Fibroblast of lung (primary cell): Measurements from ENCODE around the gene MRPS34. TPM values are rescaled to one million over a fixed set of nuclear protein-coding genes. Genes with fewer than 3 reads are reported as not detected.

Source experiments
- DNase-seq, 2 donors: peaks; one replicate each; pipeline versions ENCODE4 v3.0.0 to v3.0.0-alpha.2; 2010; ENCODE audit warnings: low read depth in 2 of 2
- H2AFZ ChIP-seq: 2 replicates; pipeline ENCODE4 v1.5.1; 2012; ENCODE audit warnings: low read length, control low read depth, inconsistent platforms
- H3K27ac ChIP-seq: 2 replicates; pipeline ENCODE4 v1.5.1; 2011; ENCODE audit warnings: low read length, control low read depth; ENCODE audit not compliant: insufficient read depth
- H3K27me3 ChIP-seq: 2 replicates; pipeline ENCODE4 v1.5.1; 2011; ENCODE audit warnings: mild to moderate bottlenecking, low read length; ENCODE audit not compliant: control insufficient read depth, insufficient read depth
- H3K36me3 ChIP-seq: 2 replicates; pipeline ENCODE4 v1.5.1; 2011; ENCODE audit warnings: low read length; ENCODE audit not compliant: control insufficient read depth, insufficient read depth
- H3K4me1 ChIP-seq: 2 replicates; pipeline ENCODE4 v1.5.1; 2011; ENCODE audit warnings: low read length; ENCODE audit not compliant: control insufficient read depth, insufficient read depth; ENCODE audit errors: extremely low read depth
- H3K4me2 ChIP-seq: 2 replicates; pipeline ENCODE4 v1.5.1; 2011; ENCODE audit warnings: low read length, control low read depth; ENCODE audit not compliant: insufficient read depth; ENCODE audit errors: extremely low read depth
- H3K4me3 ChIP-seq, 4 experiments: fragments of 200-600 bp in 1 of 4; sonication (generic) in 1 of 4; replicated peaks in 1 of 4; 2 replicates each; pipeline ENCODE4 v1.5.1; 2011 to 2016; ENCODE audit warnings: low read length in 4 of 4, low read depth in 3 of 4, mild to moderate bottlenecking in 3 of 4, control low read depth in 2 of 4, inconsistent platforms in 1 of 4, mixed read lengths in 1 of 4; ENCODE audit not compliant: insufficient read depth in 1 of 4; ENCODE audit errors: control extremely low read depth in 1 of 4
- H3K79me2 ChIP-seq: 2 replicates; pipeline ENCODE4 v1.5.1; 2012; ENCODE audit warnings: mild to moderate bottlenecking, low read length, inconsistent platforms; ENCODE audit not compliant: control insufficient read depth, insufficient read depth
- H3K9ac ChIP-seq: 2 replicates; pipeline ENCODE4 v1.5.1; 2011; ENCODE audit warnings: mild to moderate bottlenecking, low read length, control low read depth; ENCODE audit not compliant: insufficient read depth
- H3K9me3 ChIP-seq: 2 replicates; pipeline ENCODE4 v1.5.1; 2012; ENCODE audit warnings: low read depth, low read length; ENCODE audit not compliant: control insufficient read depth, insufficient read depth
- H4K20me1 ChIP-seq: 2 replicates; pipeline ENCODE4 v1.5.1; 2011; ENCODE audit warnings: low read length; ENCODE audit not compliant: control insufficient read depth, insufficient read depth; ENCODE audit errors: extremely low read depth
- CTCF ChIP-seq, 2 donors: IDR thresholded peaks in 1 of 2; conservative IDR thresholded peaks in 1 of 2; 1 replicate in 1 of 2; 2 replicates in 1 of 2; pipeline ENCODE4 v1.5.1; 2011 to 2012; ENCODE audit warnings: low read length in 2 of 2, control low read depth in 1 of 2, inconsistent platforms in 1 of 2, low read depth in 1 of 2, mild to moderate bottlenecking in 1 of 2
- EZH2 ChIP-seq: IDR thresholded peaks from 2 replicates; pipeline ENCODE4 v1.5.1; 2012; ENCODE audit warnings: low read length, control low read depth, mild to moderate bottlenecking; ENCODE audit errors: missing control alignments
- polyA plus RNA-seq, 2 donors: library from polyadenylated mRNA; depleted of rRNA in 1 of 2; stranded (reverse) in 1 of 2; unstranded in 1 of 2; fragments of >200 nt; gene quantifications; 2 replicates each; pipeline ENCODE4 v1.2.1, GENCODE V29; 2011 to 2012; ENCODE audit warnings: missing spikeins in 1 of 2
- total RNA-seq: library from RNA; depleted of rRNA; stranded (reverse); fragments of >200 nt; gene quantifications from 2 replicates; pipeline ENCODE4 v1.2.1, GENCODE V29; 2014

Gene MRPS34
- total and polyA plus RNA-seq, 2 donors (not counting 1 experiment from before 2014, with no cell fraction given): 40.1 to 74.3 TPM

- TF ChIP-seq CTCF (conservative IDR thresholded peaks at IDR 0.05 in 1 of 2, IDR thresholded peaks at IDR 0.05 in 1 of 2; ENCODE audit: low read depth in 1 of 2, low read length in 2 of 2) (no peak), EZH2 (no peak)
- Histone ChIP-seq H3K4me2 (no peak overlapping the region), H2AFZ (no peak overlapping the region), H3K9me3 (no peaks in the 10 kb centered on the region), H3K79me2 (peaks cover 18% of the 10 kb centered on the region), H3K27ac (no peak overlapping the region), H4K20me1 (no peaks in the 10 kb centered on the region), H3K27me3 (no peaks in the 10 kb centered on the region), H3K36me3 (peaks cover 19% of the 10 kb centered on the region), H3K4me1 (peaks cover 2% of the 10 kb centered on the region), H3K4me3 (no peak overlapping the region), H3K9ac (no peak overlapping the region)
- DNase-seq: no peak
These were observed 7.1 kb upstream of the MRPS34 start for GRCh38 chr16:1779741-1780676.

- Histone ChIP-seq H3K4me1 (peaks cover 7% of the 10 kb centered on the region), H4K20me1 (no peaks in the 10 kb centered on the region), H3K36me3 (peaks cover 22% of the 10 kb centered on the region), H3K4me2 (no peak overlapping the region), H3K9ac (no peak overlapping the region), H3K27ac (no peak overlapping the region), H3K79me2 (peaks cover 19% of the 10 kb centered on the region), H2AFZ (no peak overlapping the region), H3K4me3 (no peak overlapping the region), H3K27me3 (no peaks in the 10 kb centered on the region), H3K9me3 (no peaks in the 10 kb centered on the region)
- no peak for DNase-seq
- TF ChIP-seq CTCF (conservative IDR thresholded peaks at IDR 0.05 in 1 of 2, IDR thresholded peaks at IDR 0.05 in 1 of 2; ENCODE audit: low read depth in 1 of 2, low read length in 2 of 2): no peak
- no peak for TF ChIP-seq EZH2
These were observed 6.3 kb upstream of the MRPS34 start for GRCh38 chr16:1779234-1779701.

GRCh38 chr16:1778200-1779179 lies 5.6 kb upstream of the MRPS34 start:
- TF ChIP-seq EZH2 (no peak), CTCF (conservative IDR thresholded peaks at IDR 0.05 in 1 of 2, IDR thresholded peaks at IDR 0.05 in 1 of 2; ENCODE audit: low read depth in 1 of 2, low read length in 2 of 2) (no peak)
- no peak for DNase-seq
- no peak overlapping the region for H3K9ac ChIP-seq
- no peak overlapping the region for H3K4me2 ChIP-seq
- H3K36me3 ChIP-seq: peaks cover 22% of the 10 kb centered on the region
- no peak overlapping the region for H3K27ac ChIP-seq
- no peaks in the 10 kb centered on the region for H3K9me3 ChIP-seq
- H4K20me1 ChIP-seq: no peaks in the 10 kb centered on the region
- peaks cover 24% of the 10 kb centered on the region for H3K79me2 ChIP-seq
- no peak overlapping the region for H3K4me3 ChIP-seq
- no peaks in the 10 kb centered on the region for H3K27me3 ChIP-seq
- H2AFZ ChIP-seq: no peak overlapping the region
- H3K4me1 ChIP-seq: peaks cover 8% of the 10 kb centered on the region
